IMR-90 (cell line): ENCODE measurements around the gene OPCML. TPM values are rescaled to one million over a fixed set of nuclear protein-coding genes. Genes with fewer than 3 reads are reported as not detected.

Source experiments
- ATAC-seq: fragments of 200-7000 bp; cut with Tn5 transposase; 2 replicates; pipeline ENCODE4 v1.9.1; 2020; ENCODE audit warnings: low read depth, mild to moderate bottlenecking, moderate library complexity
- BruUV-seq: library from RNA; stranded (reverse); fragments of 400-500 nt; replicated peaks from 2 replicates; lab custom pipeline; 2021; lab: Mats Ljungman, UMichigan
- CTCF ChIA-PET: fragments of 300-600 bp; formaldehyde crosslinking; extraction: SDS; loops from one replicate; lab custom pipeline; 2021; ENCODE audit warnings: antibody characterized with exemption; lab: Yijun Ruan, JAX
- POLR2A ChIA-PET: fragments of 300-600 bp; sonication (Branson Sonifier 250); formaldehyde crosslinking; loops from one replicate; lab custom pipeline; 2022; ENCODE audit warnings: antibody characterized with exemption; ENCODE audit not compliant: unreplicated experiment; lab: Charles Lee
- DNase-seq: peaks from one replicate; pipeline ENCODE4 v3.0.0; 2013
- H2AFZ ChIP-seq: replicated peaks from 2 replicates; pipeline ENCODE3; 2013; ENCODE audit warnings: low read length, mild to moderate bottlenecking; ENCODE audit not compliant: poor library complexity
- H2AK5ac ChIP-seq: 2 replicates; pipeline ENCODE4 v1.6.1; 2013; ENCODE audit warnings: low read depth, low read length, inconsistent platforms
- H2AK9ac ChIP-seq: replicated peaks from 2 replicates; pipeline ENCODE3; 2013; ENCODE audit warnings: mild to moderate bottlenecking, low read depth, low read length, moderate library complexity; ENCODE audit not compliant: poor library complexity
- H2BK120ac ChIP-seq: 2 replicates; pipeline ENCODE4 v1.6.1; 2013; ENCODE audit warnings: low read depth, low read length, inconsistent platforms
- H2BK15ac ChIP-seq: 3 replicates; pipeline ENCODE4 v1.6.1; 2013; ENCODE audit warnings: low read depth, low read length, inconsistent platforms
- H2BK20ac ChIP-seq: 2 replicates; pipeline ENCODE4 v1.6.1; 2013; ENCODE audit warnings: low read depth, mild to moderate bottlenecking, inconsistent platforms, low read length, moderate library complexity
- H2BK5ac ChIP-seq: 2 replicates; pipeline ENCODE4 v1.6.1; 2013; ENCODE audit warnings: mild to moderate bottlenecking, low read depth, low read length, inconsistent platforms; ENCODE audit not compliant: poor library complexity, severe bottlenecking
- H3K14ac ChIP-seq: replicated peaks from 2 replicates; pipeline ENCODE4 v1.6.1; 2013; ENCODE audit warnings: low read depth, low read length, inconsistent platforms
- H3K18ac ChIP-seq: 2 replicates; pipeline ENCODE4 v1.6.1; 2013; ENCODE audit warnings: low read depth, low read length, control low read depth
- H3K23ac ChIP-seq: 2 replicates; pipeline ENCODE4 v1.6.1; 2013; ENCODE audit warnings: low read depth, low read length, inconsistent platforms
- H3K27ac ChIP-seq: 2 replicates; pipeline ENCODE4 v1.5.1; 2013; ENCODE audit warnings: mild to moderate bottlenecking, control low read depth, low read length; ENCODE audit not compliant: insufficient read depth
- H3K27me3 ChIP-seq: 2 replicates; pipeline ENCODE4 v1.6.1; 2013; ENCODE audit warnings: low read length; ENCODE audit not compliant: control insufficient read depth, insufficient read depth
- H3K36me3 ChIP-seq: 2 replicates; pipeline ENCODE4 v1.6.1; 2013; ENCODE audit warnings: low read length, mixed read lengths; ENCODE audit not compliant: control insufficient read depth, insufficient read depth
- H3K4ac ChIP-seq: 2 replicates; pipeline ENCODE4 v1.6.1; 2013; ENCODE audit warnings: low read depth, low read length, inconsistent platforms
- H3K4me1 ChIP-seq: 2 replicates; pipeline ENCODE4 v1.6.1; 2013; ENCODE audit warnings: low read length, mixed read lengths; ENCODE audit not compliant: control insufficient read depth, insufficient read depth
- H3K4me2 ChIP-seq: 2 replicates; pipeline ENCODE4 v1.6.1; 2013; ENCODE audit warnings: low read depth, mild to moderate bottlenecking, control low read depth, low read length, moderate library complexity
- H3K4me3 ChIP-seq: 2 replicates; pipeline ENCODE4 v1.5.1; 2013; ENCODE audit warnings: low read depth, mild to moderate bottlenecking, control low read depth, low read length, moderate library complexity; ENCODE audit not compliant: insufficient read depth
- H3K56ac ChIP-seq: 2 replicates; pipeline ENCODE4 v1.6.1; 2013; ENCODE audit warnings: low read length, inconsistent platforms; ENCODE audit not compliant: insufficient read depth; ENCODE audit errors: extremely low read depth
- H3K79me1 ChIP-seq, 2 experiments: 2 replicates each; pipeline ENCODE4 v1.6.1; 2013; ENCODE audit warnings: low read length in 2 of 2, inconsistent platforms in 1 of 2, low read depth in 1 of 2
- H3K9ac ChIP-seq: 2 replicates; pipeline ENCODE4 v1.6.1; 2013; ENCODE audit warnings: low read depth, low read length, control low read depth
- H3K9me1 ChIP-seq: 2 replicates; pipeline ENCODE4 v1.6.1; 2013; ENCODE audit warnings: low read length, inconsistent platforms; ENCODE audit not compliant: insufficient read depth
- H3K9me3 ChIP-seq: 2 replicates; pipeline ENCODE4 v1.6.1; 2013; ENCODE audit warnings: low read length; ENCODE audit not compliant: control insufficient read depth, insufficient read depth
- H4K20me1 ChIP-seq: 2 replicates; pipeline ENCODE4 v1.6.1; 2013; ENCODE audit warnings: low read length, inconsistent platforms; ENCODE audit not compliant: insufficient read depth
- H4K5ac ChIP-seq: 2 replicates; pipeline ENCODE4 v1.6.1; 2013; ENCODE audit warnings: mild to moderate bottlenecking, low read depth, low read length, control low read depth
- H4K8ac ChIP-seq, 2 experiments: 2 replicates each; pipeline ENCODE4 v1.6.1; 2013; ENCODE audit warnings: low read depth in 2 of 2, low read length in 2 of 2, control low read depth in 1 of 2, inconsistent platforms in 1 of 2
- H4K91ac ChIP-seq: 2 replicates; pipeline ENCODE4 v1.6.1; 2013; ENCODE audit warnings: low read depth, low read length, inconsistent platforms; ENCODE audit not compliant: insufficient read depth
- FOS ChIP-seq: fragments of 150-350 bp; IDR thresholded peaks from 2 replicates; pipeline ENCODE4 v1.6.1; 2016; ENCODE audit warnings: low read depth, low read length
- MAFK ChIP-seq: IDR thresholded peaks from 2 replicates; pipeline ENCODE4 v1.6.1; 2012; ENCODE audit warnings: low read depth, low read length, improper control_type of control experiment
- MXI1 ChIP-seq: IDR thresholded peaks from 2 replicates; pipeline ENCODE4 v1.6.1; 2012; ENCODE audit warnings: low read depth, mild to moderate bottlenecking, low read length, moderate library complexity, borderline replicate concordance
- NFE2L2 ChIP-seq: fragments of 150-350 bp; IDR thresholded peaks from 2 replicates; pipeline ENCODE4 v1.6.1; 2016; ENCODE audit warnings: low read depth, mild to moderate bottlenecking, low read length
- SMC3 ChIP-seq: fragments of 150-350 bp; IDR thresholded peaks from 2 replicates; pipeline ENCODE4 v1.6.1; 2016; ENCODE audit warnings: low read depth, mild to moderate bottlenecking, antibody characterized with exemption, low read length, moderate library complexity
- WGBS, 2 experiments: methylation state at CpG; one replicate each; pipeline versions ENCODE4 v1.1.5 to v1.1.7; 2013; ENCODE audit warnings: missing lambda C conversion rate in 2 of 2; ENCODE audit not compliant: insufficient read length in 1 of 2; ENCODE audit errors: extremely low coverage in 2 of 2; 5-methylcytosine and 5-hydroxymethylcytosine counted together
- dilution Hi-C: fragments of 300-500 bp; cut with HindIII; formaldehyde crosslinking; loops from one replicate; pipeline ENCODE4 v1.14.3; 2018; ENCODE audit warnings: low sequenced_read_pairs; ENCODE audit not compliant: unreplicated experiment
- in situ Hi-C: fragments of 300-500 bp; cut with MboI; formaldehyde crosslinking; loops from 3 replicates; pipeline ENCODE4 v1.14.3; 2019; ENCODE audit warnings: low sequenced_read_pairs, inconsistent platforms, mixed read lengths
- intact Hi-C: fragments of 100-400 bp; cut with micrococcal nuclease; formaldehyde crosslinking; loops from 2 replicates; pipeline ENCODE4 v1.10.0; 2022
- polyA plus RNA-seq, 3 experiments: library from polyadenylated mRNA; depleted of rRNA; stranded (reverse); fragments of >200 nt; gene quantifications; 2 replicates each; pipeline ENCODE4 v1.2.3, GENCODE V29; 2012; ENCODE audit warnings: low replicate concordance in 1 of 3
- total RNA-seq: library from RNA; depleted of rRNA; stranded (reverse); fragments of >200 nt; gene quantifications from 2 replicates; pipeline ENCODE4 v1.2.3, GENCODE V29; 2012
- TF ChIP-seq, protein P1 (sequence below): conservative IDR thresholded peaks from 2 replicates; pipeline ENCODE4 v1.5.1; 2012; ENCODE audit warnings: mild to moderate bottlenecking, low read depth, low read length, improper control_type of control experiment
- TF ChIP-seq, protein P2 (sequence below): fragments of 150-350 bp; IDR thresholded peaks from 2 replicates; pipeline ENCODE4 v1.6.1; 2017; ENCODE audit warnings: mild to moderate bottlenecking, antibody characterized with exemption, low read length, low read depth

The OPCML gene
- total and polyA plus RNA-seq, 2 of the 4 experiments (the other 2 are of a cell fraction) = under 0.01 to 2.6 TPM

DNA sequence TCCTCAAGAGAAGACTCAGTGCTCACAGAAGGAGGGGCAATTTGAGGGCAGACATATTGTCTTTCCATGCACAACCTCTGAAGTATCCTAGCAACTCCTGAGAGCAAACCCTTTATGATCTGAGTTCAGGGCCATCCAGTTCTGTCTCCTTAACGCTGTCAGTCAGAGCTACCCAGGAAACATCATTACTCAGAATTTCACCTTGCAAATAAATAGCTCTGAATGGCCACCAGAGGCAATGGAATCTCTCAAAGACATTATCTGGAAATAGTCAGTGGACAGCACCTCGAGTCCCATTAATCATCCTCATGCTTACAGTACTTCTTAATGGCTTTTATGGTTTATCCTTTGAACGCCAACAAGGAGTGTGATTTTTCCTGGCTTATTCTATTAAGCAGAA is 656.1 kb downstream of the OPCML start:
- DNase-seq = no peak
- no peak overlapping the region for H3K27ac ChIP-seq
- no peak overlapping the region for H2AK9ac ChIP-seq
- H3K4me1 ChIP-seq = peaks cover 9% of the 10 kb centered on the region
- in situ Hi-C loops = no loop called here
- H3K14ac ChIP-seq = peak overlapping the region; percentile 46; the same call in 1 of the 2 replicates
- BruUV-seq = no TSS peak
- intact Hi-C loops = no loop called here
- no peak overlapping the region for H4K5ac ChIP-seq
- no peak overlapping the region for H3K4ac ChIP-seq
- H2BK15ac ChIP-seq = no peak overlapping the region; the same call in 2 of the 3 replicates
- dilution Hi-C loops = no loop called here
- H3K18ac ChIP-seq = no peak overlapping the region; the same call in 1 of the 2 replicates
- 78% methylated on average over 1 of the region's 3 CpGs; no CpG with 5 or more reads in 1 of the 2 experiments for WGBS, 2 experiments
- POLR2A ChIA-PET = no interaction called here
- peak overlapping the region; percentile 14; the same call in 1 of the 2 replicates for H2BK120ac ChIP-seq
- TF ChIP-seq, protein P1, sequence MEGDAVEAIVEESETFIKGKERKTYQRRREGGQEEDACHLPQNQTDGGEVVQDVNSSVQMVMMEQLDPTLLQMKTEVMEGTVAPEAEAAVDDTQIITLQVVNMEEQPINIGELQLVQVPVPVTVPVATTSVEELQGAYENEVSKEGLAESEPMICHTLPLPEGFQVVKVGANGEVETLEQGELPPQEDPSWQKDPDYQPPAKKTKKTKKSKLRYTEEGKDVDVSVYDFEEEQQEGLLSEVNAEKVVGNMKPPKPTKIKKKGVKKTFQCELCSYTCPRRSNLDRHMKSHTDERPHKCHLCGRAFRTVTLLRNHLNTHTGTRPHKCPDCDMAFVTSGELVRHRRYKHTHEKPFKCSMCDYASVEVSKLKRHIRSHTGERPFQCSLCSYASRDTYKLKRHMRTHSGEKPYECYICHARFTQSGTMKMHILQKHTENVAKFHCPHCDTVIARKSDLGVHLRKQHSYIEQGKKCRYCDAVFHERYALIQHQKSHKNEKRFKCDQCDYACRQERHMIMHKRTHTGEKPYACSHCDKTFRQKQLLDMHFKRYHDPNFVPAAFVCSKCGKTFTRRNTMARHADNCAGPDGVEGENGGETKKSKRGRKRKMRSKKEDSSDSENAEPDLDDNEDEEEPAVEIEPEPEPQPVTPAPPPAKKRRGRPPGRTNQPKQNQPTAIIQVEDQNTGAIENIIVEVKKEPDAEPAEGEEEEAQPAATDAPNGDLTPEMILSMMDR = no peak
- no peak for TF ChIP-seq MAFK
- TF ChIP-seq MXI1 = no peak
- no peak for TF ChIP-seq SMC3
- TF ChIP-seq, protein P2, sequence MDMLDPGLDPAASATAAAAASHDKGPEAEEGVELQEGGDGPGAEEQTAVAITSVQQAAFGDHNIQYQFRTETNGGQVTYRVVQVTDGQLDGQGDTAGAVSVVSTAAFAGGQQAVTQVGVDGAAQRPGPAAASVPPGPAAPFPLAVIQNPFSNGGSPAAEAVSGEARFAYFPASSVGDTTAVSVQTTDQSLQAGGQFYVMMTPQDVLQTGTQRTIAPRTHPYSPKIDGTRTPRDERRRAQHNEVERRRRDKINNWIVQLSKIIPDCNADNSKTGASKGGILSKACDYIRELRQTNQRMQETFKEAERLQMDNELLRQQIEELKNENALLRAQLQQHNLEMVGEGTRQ = no peak
- no peak for TF ChIP-seq NFE2L2
- no peak for TF ChIP-seq FOS
- H3K4me2 ChIP-seq = no peak overlapping the region
- no peaks in the 10 kb centered on the region for H3K79me1 ChIP-seq
- H2AK5ac ChIP-seq = no peak overlapping the region
- H3K4me3 ChIP-seq = no peak overlapping the region
- no peaks in the 10 kb centered on the region for H4K20me1 ChIP-seq
- H3K36me3 ChIP-seq = no peaks in the 10 kb centered on the region
- 0 out of 2 replicates have a peak overlapping the region, but pooled peaks have one; percentile 23 for H3K23ac ChIP-seq
- H3K9me3 ChIP-seq = no peaks in the 10 kb centered on the region
- no peak overlapping the region for H3K9ac ChIP-seq
- H3K9me1 ChIP-seq = no peaks in the 10 kb centered on the region; the same call in 1 of the 2 replicates
- H4K91ac ChIP-seq = no peak overlapping the region
- no peak overlapping the region for H2BK5ac ChIP-seq
- H3K56ac ChIP-seq = no peak overlapping the region
- no peaks in the 10 kb centered on the region for H3K27me3 ChIP-seq
- no peak overlapping the region for H4K8ac ChIP-seq
- H2BK20ac ChIP-seq = peak overlapping the region; percentile 14
- CTCF ChIA-PET = interaction anchor here (1.8 to 1.9 kb wide), 2 partner anchors 9 to 10 kb away, joined by 5 to 7 read pairs; no protein-coding TSS in a partner anchor
- ATAC-seq = no peak
- H2AFZ ChIP-seq = no peak overlapping the region
